ENCODE measurements around the gene HS6ST3.
A peak's percentile ranks its signal among the peaks of the same experiment; 100 is the strongest.

The HS6ST3 gene

DNA sequence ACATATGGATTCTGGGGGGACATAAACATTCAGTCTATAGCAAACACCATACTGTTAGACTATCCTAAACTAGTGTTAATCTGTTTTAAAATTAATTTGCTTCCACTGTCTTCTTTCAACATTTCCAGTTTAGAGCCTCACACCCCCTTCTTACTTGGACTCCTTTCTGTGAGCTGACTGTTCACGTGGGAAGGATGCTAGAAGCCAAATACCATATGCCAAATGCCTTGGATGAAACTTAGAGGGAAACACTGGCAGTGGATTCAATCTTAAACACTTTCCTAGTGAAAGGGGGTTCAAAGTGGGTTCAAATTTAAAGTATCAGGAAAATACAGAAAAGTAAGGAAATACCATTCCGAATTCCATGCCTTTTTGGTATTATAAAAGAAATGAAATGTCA is 113.6 kb downstream of the HS6ST3 start:
- DNase-seq = no peak

DNA sequence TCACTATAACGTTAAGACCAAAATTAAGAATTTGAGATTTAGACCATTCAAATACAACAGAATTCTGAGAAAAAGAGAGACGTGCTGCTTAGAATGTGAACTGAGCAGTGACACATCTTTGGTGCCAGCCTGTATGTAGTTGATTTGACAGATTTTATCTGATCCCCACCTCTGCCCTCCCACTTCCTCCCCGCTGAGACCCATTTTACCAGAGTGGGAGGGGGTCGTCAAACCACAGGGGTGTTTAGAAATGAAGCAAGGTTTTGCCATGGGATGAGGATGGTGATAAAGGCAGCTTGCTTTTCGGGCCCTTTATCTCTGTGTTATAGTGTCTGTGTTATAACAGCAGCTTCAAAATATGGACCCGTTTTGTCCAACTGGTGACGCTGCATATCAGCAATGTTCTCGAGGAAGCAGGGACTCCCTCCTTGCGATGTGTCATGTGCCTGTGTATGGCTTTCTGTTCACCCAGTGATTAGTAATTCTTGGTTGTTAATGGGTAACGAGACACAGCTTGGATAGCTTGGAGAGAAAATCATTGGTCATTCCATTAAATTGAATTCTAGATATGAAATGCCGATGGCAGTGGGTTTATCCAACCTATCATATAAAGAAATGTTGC is 125.0 kb downstream of the HS6ST3 start:
- no peak for DNase-seq

DNA sequence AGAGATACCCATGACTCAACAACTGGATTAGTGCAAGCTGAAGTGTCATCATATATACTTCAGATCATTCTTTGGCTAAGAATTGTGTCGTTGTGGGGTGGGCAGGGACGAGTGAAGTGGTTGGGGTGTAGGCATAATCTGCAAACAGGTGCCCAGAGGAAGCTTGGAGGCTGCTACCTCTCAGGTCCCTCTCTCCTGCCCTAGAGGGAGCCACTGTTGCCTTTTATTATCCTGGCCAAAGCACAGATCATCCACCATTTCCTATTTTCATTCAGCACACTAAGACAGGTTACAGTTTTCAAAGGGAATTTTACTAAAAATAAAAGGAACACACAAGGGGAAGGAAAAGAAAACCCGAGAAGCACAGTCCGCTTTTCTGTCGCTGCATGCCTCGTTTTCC is 126.6 kb downstream of the HS6ST3 start:
- no peak for DNase-seq

DNA sequence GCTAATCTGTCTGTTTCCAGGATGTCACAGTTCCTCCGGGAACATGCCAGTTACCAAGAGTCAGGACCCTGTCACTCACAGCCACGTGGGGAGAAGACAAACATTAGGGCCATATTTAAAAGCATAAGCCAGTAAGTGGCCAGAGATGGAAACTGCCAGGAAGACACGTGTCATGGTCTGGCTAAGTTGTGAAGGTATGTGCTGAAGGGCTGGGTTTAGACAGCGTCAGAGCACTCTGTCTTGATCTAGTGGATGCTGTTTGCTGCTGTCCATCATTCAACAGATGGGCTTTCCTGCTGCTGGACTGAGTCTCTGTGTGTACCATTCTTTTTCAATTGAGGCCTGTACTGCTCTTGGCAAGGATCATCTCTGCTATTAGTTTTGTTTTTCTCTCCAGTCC is 128.6 kb downstream of the HS6ST3 start:
- no peak for DNase-seq

DNA sequence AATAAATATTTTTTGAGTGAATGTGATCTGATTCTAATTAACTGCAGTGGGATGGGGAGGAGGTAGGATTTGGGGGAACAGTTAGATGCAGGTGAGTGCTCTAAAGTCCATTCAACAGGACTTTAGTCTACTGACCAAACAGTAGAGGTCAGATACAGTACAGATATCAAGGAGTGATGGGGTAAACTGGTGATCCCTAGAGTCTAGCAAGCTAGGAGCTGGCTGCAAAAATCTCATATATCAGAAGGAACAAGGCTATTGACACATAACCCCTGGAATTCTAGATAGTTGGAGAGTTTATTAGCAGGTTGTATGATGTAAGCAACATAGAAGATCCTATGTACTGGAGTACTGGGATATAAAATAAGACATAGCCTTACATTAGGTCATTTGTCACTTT is 131.6 kb downstream of the HS6ST3 start:
- DNase-seq = no peak

DNA sequence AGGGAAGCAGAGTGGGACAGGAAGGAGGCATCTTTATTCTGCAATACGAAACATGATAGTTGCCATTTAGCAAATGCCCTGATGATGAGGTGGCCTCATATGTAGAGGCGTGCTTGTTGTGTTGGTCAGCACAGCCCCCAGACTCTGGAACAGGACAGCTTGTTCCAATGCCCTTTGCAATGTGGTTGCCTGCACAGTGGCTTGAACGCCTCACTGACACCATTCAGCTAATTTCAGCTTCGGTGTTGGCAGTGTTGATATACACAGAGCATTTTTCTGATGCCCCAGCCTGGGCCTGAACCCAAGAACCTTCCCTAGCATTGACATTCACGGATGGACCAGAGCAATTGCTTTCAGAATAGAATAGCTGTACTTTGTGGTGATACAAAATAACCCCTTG is 133.3 kb downstream of the HS6ST3 start:
- no peak for DNase-seq

DNA sequence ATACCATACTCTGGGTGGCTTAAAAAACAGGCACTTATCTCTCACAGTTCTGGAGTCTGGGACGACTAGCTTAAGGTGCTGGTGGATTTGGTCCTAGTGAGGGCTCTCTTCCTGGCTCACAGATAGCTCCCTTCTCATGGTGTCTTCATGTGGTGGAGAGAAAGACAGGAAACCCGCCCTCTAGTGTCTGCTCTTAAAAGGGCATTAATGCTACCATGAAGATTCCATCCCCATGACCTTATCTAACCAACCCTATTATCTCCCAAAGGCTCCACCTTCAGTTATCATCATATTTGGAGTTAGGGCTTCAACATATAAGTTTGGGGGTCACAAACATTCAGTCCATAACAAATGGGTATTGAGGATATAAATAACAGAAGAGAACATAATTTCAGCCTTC is 139.4 kb downstream of the HS6ST3 start:
- DNase-seq = peak; percentile 13

DNA sequence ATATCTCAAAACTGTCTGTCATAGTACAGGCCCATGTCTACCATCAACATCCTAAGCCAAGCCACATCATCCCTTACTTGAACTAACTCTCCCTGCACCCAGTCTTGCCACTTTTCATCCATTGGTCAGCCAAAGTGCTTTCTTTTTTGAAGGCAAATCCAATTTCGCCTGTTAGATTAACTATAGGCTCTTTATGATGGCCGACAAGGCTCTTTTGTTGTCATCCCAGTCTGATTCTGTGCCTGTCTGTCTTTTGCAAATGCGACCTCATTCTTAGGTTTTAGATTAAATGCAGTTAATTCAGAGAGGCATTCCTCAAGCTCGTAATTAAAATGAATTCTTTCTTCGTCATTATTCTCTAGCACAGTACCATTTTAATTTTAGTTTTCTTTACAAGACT is 148.3 kb downstream of the HS6ST3 start:
- DNase-seq = no peak

DNA sequence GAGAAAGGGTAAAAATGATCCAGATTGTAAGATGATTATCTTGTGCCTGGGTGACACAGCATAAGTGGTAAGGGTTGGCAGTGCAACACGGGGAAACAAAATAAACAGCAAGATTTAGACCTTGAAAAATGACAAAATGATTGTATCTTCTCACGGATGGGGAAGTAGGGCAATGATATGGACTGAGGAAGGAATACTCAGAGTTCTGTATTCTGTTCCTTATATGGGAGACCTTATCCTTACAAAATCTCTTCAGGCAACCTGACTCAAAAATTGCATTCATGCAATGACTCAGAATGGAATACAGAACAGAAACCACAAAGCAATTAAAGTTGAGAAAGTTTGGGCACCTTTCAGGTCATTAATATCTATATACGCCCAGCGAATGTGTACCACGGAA is 149.0 kb downstream of the HS6ST3 start:
- DNase-seq = no peak

DNA sequence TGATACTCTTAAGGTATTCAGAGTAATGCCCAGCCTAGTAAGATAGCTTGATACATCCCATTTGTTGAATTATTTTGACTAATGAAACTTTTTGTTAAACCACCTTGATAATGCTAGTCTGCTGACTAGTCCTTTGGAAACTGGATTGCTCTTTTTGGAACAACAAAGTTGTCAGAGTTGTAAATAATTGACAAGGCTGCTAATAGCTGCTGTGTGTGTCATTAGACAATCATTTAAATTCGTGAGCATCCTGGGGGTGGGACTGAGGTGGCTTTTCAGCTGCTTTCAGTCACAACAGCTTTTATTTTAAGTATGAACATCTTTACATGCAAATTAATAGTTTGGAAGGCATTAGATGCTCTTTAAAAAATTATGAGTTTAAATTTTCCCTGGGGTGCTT is 153.5 kb downstream of the HS6ST3 start:
- DNase-seq = no peak

DNA sequence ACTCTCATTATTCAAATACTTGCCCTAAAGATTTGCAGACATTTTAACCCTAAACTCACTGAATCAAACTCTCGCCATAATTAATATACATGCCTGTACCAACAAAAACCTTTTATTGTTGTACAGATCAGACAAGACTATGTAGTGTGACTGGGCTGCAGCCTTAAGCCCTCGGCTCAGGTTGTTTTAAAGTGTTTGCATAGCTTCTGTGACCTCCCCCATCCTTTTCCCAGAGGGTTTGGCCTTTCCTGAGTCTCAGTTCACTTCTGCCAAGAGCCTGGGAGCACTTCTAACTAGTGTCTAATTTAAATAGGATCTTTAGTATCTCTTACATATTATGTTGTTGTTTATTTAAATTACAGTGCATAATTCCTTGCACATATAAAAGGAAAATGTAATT is 158.2 kb downstream of the HS6ST3 start:
- DNase-seq = peak; percentile 16

DNA sequence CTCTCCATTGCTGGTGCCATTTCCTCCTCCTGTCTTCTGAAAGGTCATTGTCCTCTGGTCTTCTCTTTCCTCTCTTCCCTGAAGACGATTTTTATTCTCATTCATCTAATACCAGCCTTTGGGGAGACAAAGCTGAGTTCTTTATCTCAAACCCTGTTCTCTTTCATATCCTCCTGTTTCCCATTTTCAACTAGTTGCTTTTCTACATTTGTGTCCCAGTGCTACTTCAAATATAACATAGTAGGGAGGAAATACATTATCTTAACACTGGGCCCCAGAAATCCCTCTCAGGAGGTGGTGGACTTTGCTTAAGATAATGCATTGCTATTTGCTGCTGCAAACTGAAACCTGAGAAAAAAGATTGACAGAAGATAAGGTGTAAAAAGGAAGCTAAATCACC is 159.1 kb downstream of the HS6ST3 start:
- no peak for DNase-seq

DNA sequence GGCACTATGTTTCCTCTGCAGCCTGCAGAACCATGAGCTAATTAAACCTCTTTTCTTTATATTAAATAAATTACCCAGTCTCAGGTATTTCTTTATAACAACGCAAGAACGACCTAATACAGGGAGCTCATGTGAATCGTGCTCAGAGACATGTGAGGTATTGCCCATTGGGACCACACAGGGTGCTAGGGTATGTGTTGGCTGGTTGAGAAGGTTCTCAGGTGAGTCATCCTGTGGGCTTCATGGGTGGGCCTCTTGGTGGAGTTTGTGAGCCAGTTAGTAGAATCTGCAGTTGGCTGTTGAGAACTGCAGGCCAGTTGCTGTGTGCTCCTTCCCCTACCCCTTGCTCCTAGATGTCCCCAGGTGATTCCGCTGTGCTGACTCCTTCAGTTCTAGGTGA is 163.0 kb downstream of the HS6ST3 start:
- DNase-seq = no peak

DNA sequence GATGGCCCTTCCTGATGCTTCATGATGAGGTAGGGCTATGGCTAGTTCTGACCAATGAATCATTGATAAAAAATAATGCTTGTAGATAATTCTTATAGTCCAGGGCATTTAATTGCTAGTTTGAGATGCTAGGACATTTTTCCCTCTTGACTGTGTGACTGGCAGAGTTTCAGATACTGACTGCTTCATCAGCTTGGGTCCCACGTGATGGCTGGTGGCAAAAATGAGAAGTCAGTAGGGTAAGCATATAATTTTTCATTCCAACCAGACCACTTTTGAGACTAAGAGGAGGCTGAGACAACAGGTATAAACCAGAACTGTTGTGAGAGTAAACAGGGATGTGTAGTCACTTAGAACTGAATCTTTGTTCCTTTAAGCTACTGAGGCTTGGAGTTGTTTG is 183.3 kb downstream of the HS6ST3 start:
- no peak for DNase-seq

DNA sequence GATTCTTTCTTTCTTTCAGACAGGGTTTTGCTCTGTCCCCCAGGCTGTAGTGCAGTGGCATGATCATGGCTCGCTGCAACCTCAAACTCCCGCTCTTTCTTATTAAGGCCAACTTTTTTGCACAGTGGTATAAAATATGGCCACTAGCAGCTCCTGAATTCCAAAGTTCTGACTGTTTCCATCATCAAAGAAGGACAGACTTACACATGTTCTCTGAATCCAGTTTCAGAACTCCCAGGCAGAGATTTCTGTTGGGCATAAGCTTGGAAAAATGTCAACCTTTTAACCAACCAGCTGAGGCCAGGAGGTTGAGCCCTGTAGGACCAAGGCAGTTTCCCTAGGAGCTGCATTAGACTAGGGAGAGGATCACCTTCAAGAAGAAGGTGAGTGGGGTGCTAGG is 184.1 kb downstream of the HS6ST3 start:
- DNase-seq = no peak

DNA sequence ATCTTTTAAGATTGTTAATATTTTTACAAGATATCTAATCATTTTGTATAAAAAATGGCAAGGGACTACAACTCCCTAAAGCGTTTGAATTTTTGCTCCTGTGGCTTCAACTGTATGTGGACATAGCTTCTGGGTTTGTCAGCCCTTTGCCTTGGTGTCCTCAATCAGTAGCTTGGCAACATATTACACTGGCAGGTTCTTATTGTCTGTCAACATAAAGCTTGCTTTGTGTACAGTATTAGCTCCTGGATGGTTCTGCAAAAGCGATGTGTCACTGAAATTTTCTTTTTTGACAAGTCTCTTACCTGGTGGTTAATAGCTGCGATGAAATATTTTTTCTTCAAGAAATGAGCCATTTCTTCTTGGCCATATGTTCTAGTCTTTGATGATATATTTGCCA is 190.0 kb downstream of the HS6ST3 start:
- no peak for DNase-seq

DNA sequence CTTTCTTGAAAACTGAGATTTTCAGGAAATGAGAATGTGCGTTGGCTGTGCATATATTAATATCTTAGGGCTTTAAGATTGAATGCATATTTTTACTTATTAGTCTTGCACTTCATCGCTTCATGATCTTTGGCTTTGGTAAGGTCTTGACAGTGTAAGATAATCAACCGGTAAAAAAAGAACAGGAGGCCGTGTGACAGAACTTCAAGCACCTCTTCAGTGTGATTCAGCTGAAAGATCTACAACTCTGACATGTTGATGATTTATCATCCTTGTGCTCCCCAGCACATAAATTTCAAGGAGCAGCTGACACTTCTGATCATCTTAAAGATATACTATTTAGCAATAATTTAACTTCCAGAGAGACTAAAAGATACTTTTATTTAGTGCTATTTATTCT is 195.1 kb downstream of the HS6ST3 start:
- peak; percentile 11 for DNase-seq

DNA sequence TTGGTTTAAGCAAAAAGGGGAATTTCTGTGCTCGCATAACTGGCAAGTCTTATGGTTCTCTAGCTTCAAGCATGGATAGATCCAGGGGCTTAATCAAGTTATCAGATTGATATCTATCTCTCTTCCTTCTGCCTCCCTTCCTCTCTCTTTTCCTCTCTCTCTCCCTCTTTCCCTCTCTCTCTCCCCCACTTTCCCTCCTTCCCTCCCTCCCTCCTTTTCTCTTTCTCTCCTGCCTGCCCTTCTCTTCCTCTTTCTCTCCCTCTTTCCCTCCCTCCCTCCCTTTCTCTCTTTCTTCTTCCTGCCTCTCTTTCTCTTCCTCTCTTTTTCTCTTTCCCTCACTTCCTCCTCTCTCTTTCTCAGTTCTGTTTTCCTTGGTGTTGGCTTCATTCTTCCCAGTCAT is 195.8 kb downstream of the HS6ST3 start:
- no peak for DNase-seq

DNA sequence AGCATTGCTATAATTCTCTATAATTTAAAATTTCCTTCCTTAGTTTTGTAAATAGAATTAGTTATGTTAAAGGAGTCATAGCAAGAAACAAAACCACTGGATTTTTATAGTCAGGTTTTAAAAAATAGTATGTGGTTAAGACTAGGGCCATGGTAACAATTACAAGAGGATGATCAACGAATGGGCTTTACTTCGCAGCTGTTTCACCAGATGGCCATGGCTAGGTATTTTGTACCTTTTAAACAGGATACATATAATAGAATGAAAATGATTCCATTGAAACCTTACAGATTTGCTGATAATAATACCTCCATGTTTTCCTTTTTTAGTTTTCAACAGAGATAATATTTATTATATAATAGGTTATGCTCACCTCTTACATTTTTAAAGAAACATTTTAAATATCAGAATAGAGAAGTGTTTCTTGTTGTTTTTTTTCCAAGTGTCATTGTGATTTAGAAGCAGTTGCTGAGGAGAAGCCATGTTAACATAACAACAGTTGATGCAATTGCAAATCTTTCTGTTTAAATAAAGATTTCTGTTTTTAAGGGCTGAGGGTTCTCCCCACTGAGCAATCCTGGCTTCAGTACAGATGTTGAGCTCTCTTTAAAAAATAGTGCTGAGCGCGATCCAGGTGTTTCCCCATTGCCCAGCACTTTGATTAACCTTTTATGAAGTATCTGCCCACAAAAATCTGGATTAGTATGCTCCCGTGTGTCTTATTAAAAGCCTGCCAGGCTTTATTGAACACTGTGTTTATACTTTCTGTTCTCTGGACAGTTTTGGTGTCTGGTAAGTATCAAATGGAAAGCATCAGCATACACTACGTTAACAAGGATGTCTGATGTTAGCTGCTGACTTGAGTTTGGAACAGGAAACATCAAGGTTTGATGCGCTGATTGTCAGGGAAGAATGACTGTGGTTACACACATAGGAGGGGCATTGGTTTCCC is 205.3 kb downstream of the HS6ST3 start:
- DNase-seq = no peak

DNA sequence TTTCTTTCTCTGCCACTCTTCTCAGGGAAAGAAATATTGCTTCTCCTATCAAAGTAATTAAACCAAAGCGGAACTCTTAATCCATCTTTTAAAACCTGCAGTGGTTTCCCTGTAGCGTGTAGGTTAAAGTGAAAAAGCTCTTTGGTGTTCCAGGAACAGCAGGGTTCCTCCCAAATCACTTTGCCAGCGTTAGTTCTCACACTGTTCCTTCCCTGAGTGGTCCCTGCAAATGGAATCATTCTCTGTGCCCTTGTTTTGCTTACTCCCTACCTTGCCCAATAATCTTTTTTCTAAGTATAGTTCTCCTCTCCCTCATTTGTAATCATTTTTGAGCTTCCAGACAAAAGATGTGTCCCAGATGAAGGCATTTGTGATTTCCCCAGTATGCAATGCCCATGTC is 207.5 kb downstream of the HS6ST3 start:
- DNase-seq = no peak

DNA sequence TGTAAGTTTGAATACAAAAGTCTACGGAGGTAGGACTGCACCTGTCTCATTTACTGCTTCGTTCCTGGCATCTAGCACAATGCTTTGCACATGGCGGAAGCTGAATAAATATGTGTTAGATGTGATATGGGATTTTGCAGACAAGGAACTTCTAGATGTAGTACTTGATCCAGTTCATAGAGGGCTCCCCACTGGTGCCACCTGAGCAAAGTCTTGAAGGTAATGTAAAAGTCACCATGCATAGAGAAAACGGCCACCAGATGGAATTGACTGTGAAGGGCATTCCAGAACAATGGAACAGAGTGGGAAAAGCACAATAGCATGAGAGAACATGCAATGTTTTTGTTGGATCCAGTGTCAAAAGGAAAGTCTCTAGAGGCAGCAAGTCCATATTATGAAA is 209.3 kb downstream of the HS6ST3 start:
- DNase-seq = no peak

DNA sequence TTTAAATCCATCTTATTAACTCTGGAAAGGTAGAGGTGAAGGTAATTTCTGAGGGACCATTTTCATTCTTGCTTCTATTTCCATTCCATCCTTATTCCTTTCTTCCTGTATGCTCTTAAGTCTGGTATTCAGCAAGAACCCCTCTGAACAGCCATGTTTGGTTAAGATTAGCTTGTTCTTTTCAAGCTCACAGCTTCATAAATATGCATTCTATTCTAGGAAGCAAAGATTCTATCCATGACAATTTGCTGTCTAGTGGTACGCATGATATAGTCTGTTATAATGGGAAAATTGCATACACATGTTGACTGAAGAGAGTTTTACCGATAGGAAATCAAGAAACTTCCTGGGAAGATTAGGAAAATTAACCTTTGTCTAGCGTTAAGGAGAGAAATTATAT is 218.7 kb downstream of the HS6ST3 start:
- DNase-seq = no peak

DNA sequence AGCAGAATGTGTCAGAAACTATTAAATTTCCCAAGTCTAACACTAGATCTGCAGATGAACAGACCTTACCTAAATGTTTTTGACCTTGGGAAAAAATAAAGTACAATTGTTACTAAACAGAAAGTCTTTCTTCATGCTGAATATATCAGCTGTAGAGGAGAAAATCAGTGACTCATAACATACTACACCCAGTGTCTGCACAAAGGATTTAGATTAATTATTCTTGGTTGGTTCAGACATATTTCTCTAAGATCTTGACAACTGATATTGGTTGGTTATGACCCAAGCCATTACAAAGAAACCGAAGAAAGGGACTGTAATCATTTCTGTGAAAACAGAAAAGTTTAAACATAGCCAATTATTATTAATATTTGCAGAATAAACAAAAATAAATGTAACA is 225.1 kb downstream of the HS6ST3 start:
- no peak for DNase-seq

DNA sequence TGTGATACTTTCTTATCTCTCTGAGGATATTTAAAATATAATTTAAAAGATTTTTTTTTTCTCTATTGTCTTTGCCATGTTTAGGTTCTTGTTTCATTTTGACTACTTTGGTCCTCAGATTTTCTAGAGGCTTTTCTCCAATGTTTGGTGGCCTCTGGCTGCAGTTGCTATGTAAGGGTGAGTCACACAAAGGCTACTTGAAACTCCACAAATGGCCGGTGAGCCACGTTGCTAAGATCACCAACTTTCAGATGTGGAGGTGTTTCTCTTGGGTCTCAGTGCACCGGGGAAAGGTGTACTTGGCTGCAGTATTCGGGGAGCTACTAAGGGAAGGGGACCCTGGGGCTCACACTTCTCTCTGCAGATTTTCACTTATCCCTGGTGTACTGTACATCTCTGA is 248.1 kb downstream of the HS6ST3 start:
- DNase-seq = no peak

DNA sequence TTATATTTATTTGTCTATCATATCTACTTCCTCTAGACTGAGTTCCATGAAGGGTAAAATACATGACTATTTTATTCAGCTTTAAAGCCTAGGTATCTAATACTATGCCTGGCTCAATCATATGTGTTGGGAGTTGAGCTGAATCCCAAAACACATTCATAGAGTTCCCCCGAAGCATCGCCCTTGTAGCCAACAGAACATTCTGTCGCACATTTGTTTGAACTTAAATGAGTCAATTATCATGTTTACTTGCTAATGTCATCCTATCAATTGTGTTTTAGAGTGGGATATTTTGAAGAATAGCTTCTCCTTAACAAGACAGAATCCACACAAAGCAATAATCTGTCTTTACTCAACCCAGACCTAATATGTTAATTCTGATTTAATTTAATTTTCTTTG is 252.4 kb downstream of the HS6ST3 start:
- DNase-seq = no peak

Measured in NCI-H510A treated with DMSO at 0.1 percent for 48 hours (cell line).